H1 (cell line): Measurements from ENCODE around the gene ARID5A. TPM values are rescaled to one million over a fixed set of nuclear protein-coding genes. Genes with fewer than 3 reads are reported as not detected.
A peak's percentile ranks its signal among the peaks of the same experiment; 100 is the strongest.

Experiments used
- CTCF ChIA-PET: fragments of 300-600 bp; sonication (Branson Sonifier 250); formaldehyde crosslinking; loops from one replicate; lab custom pipeline; 2021; ENCODE audit not compliant: partially characterized antibody; lab: Charles Lee
- POLR2A ChIA-PET: fragments of 300-600 bp; sonication (Branson Sonifier 250); formaldehyde crosslinking; loops from one replicate; lab custom pipeline; 2021; ENCODE audit warnings: inconsistent platforms; ENCODE audit not compliant: partially characterized antibody; lab: Charles Lee
- DNase-seq, 2 experiments: peaks; one replicate each; pipeline versions ENCODE4 v3.0.0 to v3.0.0-alpha.2; 2010 to 2022; ENCODE audit warnings: low spot score in 2 of 2, low read depth in 1 of 2, mixed read lengths in 1 of 2
- FAIRE-seq: peaks from 2 replicates; lab custom pipeline; 2011; peaks lifted over from hg19 to GRCh38; lab: Jason Lieb, UNC
- H2AFZ ChIP-seq: 2 replicates; pipeline ENCODE4 v1.8.1; 2012; ENCODE audit warnings: low read length, inconsistent platforms
- H2AK5ac ChIP-seq: 2 replicates; pipeline ENCODE4 v1.6.1; 2013; ENCODE audit warnings: low read depth, low read length
- H2BK120ac ChIP-seq: replicated peaks from 2 replicates; pipeline ENCODE3; 2013; ENCODE audit warnings: low read depth, low read length, inconsistent platforms
- H2BK12ac ChIP-seq: 2 replicates; pipeline ENCODE4 v1.6.1; 2013; ENCODE audit warnings: low read depth, low read length
- H2BK15ac ChIP-seq: 2 replicates; pipeline ENCODE4 v1.6.1; 2013; ENCODE audit warnings: low read length
- H2BK20ac ChIP-seq: 2 replicates; pipeline ENCODE4 v1.6.1; 2013; ENCODE audit warnings: low read length
- H2BK5ac ChIP-seq: 2 replicates; pipeline ENCODE4 v1.6.1; 2013; ENCODE audit warnings: low read depth, low read length
- H3K14ac ChIP-seq: 2 replicates; pipeline ENCODE4 v1.6.1; 2013; ENCODE audit warnings: inconsistent platforms; ENCODE audit not compliant: insufficient read length
- H3K18ac ChIP-seq: 2 replicates; pipeline ENCODE4 v1.6.1; 2013; ENCODE audit warnings: low read length; ENCODE audit errors: extremely low read depth
- H3K23ac ChIP-seq: 2 replicates; pipeline ENCODE4 v1.6.1; 2013; ENCODE audit warnings: inconsistent platforms; ENCODE audit not compliant: insufficient read length
- H3K23me2 ChIP-seq: 2 replicates; pipeline ENCODE4 v1.6.1; 2013; ENCODE audit warnings: low read depth, low read length
- H3K27ac ChIP-seq: 2 replicates; pipeline ENCODE4 v1.6.1; 2011; ENCODE audit warnings: low read depth, low read length, inconsistent platforms
- H3K27me3 ChIP-seq, 4 experiments: replicated peaks in 1 of 4; 1 replicate in 1 of 4; 2 replicates in 3 of 4; pipeline versions ENCODE4 v1.6.1 to v1.8.1; 2011 to 2013; ENCODE audit warnings: low read length in 3 of 4, mild to moderate bottlenecking in 3 of 4, inconsistent platforms in 2 of 4, mixed read lengths in 2 of 4, moderate library complexity in 1 of 4; ENCODE audit not compliant: control insufficient read depth in 3 of 4, insufficient read depth in 3 of 4; ENCODE audit errors: extremely low read depth in 1 of 4
- H3K36me3 ChIP-seq, 4 experiments: 2 replicates each; pipeline versions ENCODE4 v1.6.1 to v1.8.1; 2011 to 2013; ENCODE audit warnings: mild to moderate bottlenecking in 4 of 4, low read length in 3 of 4, moderate library complexity in 2 of 4, control low read depth in 1 of 4, inconsistent platforms in 1 of 4; ENCODE audit not compliant: insufficient read depth in 4 of 4, control insufficient read depth in 2 of 4
- H3K4ac ChIP-seq: replicated peaks from 2 replicates; pipeline ENCODE3; 2013; ENCODE audit warnings: low read length, low read depth, mixed read lengths, inconsistent platforms; ENCODE audit not compliant: insufficient read length
- H3K4me1 ChIP-seq, 4 experiments: replicated peaks in 1 of 4; 1 replicate in 1 of 4; 2 replicates in 3 of 4; pipeline versions ENCODE4 v1.6.1 to v1.8.1; 2011 to 2013; ENCODE audit warnings: low read length in 3 of 4, inconsistent platforms in 2 of 4, mixed read lengths in 1 of 4; ENCODE audit not compliant: insufficient read depth in 4 of 4, control insufficient read depth in 3 of 4
- H3K4me2 ChIP-seq, 2 experiments: 2 replicates each; pipeline versions ENCODE4 v1.6.1 to v1.8.1; 2011 to 2013; ENCODE audit warnings: low read depth in 2 of 2, low read length in 2 of 2, control low read depth in 1 of 2, inconsistent platforms in 1 of 2, mild to moderate bottlenecking in 1 of 2; ENCODE audit not compliant: insufficient read depth in 1 of 2
- H3K4me3 ChIP-seq, 4 experiments: fragments of 200-600, 300-600 bp in 1 of 4; sonication (generic), shearing (Covaris generic), sonication (Bioruptor Twin) in 1 of 4; 2 replicates each; pipeline versions ENCODE4 v1.5.1 to v1.8.1; 2011 to 2016; ENCODE audit warnings: low read length in 4 of 4, low read depth in 3 of 4, control low read depth in 2 of 4, inconsistent platforms in 2 of 4, mild to moderate bottlenecking in 2 of 4, mixed read lengths in 1 of 4, moderate library complexity in 1 of 4; ENCODE audit not compliant: insufficient read depth in 2 of 4; ENCODE audit errors: extremely low read depth in 1 of 4
- H3K56ac ChIP-seq: replicated peaks from 2 replicates; pipeline ENCODE3; 2013; ENCODE audit warnings: low read depth, mild to moderate bottlenecking, mixed read lengths, low read length, inconsistent platforms; ENCODE audit not compliant: insufficient read length
- H3K79me1 ChIP-seq: 2 replicates; pipeline ENCODE4 v1.6.1; 2013; ENCODE audit warnings: low read depth, low read length, control low read depth
- H3K79me2 ChIP-seq, 2 experiments: 2 replicates each; pipeline versions ENCODE4 v1.6.1 to v1.8.1; 2012 to 2013; ENCODE audit warnings: low read length in 2 of 2, mild to moderate bottlenecking in 2 of 2, inconsistent platforms in 1 of 2; ENCODE audit not compliant: insufficient read depth in 2 of 2, control insufficient read depth in 1 of 2
- H3K9ac ChIP-seq, 4 experiments: replicated peaks in 1 of 4; 1 replicate in 1 of 4; 2 replicates in 3 of 4; pipeline versions ENCODE4 v1.6.1 to v1.8.1; 2011 to 2013; ENCODE audit warnings: low read depth in 3 of 4, low read length in 3 of 4, control low read depth in 2 of 4, mild to moderate bottlenecking in 2 of 4, moderate library complexity in 2 of 4, inconsistent platforms in 1 of 4; ENCODE audit errors: extremely low read depth in 1 of 4
- H3K9me3 ChIP-seq, 2 experiments: 2 replicates each; pipeline versions ENCODE4 v1.6.1 to v1.8.1; 2012 to 2013; ENCODE audit warnings: mild to moderate bottlenecking in 2 of 2, moderate library complexity in 2 of 2, control low read depth in 1 of 2, inconsistent platforms in 1 of 2, low read depth in 1 of 2, low read length in 1 of 2, mixed read lengths in 1 of 2; ENCODE audit not compliant: insufficient read depth in 2 of 2
- H4K20me1 ChIP-seq, 2 experiments: replicated peaks in 1 of 2; 2 replicates each; pipeline versions ENCODE3 to v1.8.1; 2011 to 2013; ENCODE audit warnings: inconsistent platforms in 2 of 2, low read length in 2 of 2, mild to moderate bottlenecking in 1 of 2; ENCODE audit not compliant: insufficient read depth in 2 of 2, control insufficient read depth in 1 of 2
- H4K5ac ChIP-seq: 2 replicates; pipeline ENCODE4 v1.6.1; 2013; ENCODE audit warnings: low read length, low read depth, mixed read lengths, inconsistent platforms; ENCODE audit not compliant: insufficient read length
- H4K8ac ChIP-seq: 2 replicates; pipeline ENCODE4 v1.8.0; 2013; ENCODE audit warnings: mild to moderate bottlenecking, moderate library complexity, low read length, inconsistent platforms; ENCODE audit not compliant: insufficient read depth; ENCODE audit errors: extremely low read depth
- H4K91ac ChIP-seq: replicated peaks from 2 replicates; pipeline ENCODE3; 2013; ENCODE audit warnings: low read length, mixed read lengths, inconsistent platforms; ENCODE audit not compliant: insufficient read length
- ATF3 ChIP-seq: IDR thresholded peaks from 2 replicates; pipeline ENCODE4 v1.6.1; 2011; ENCODE audit warnings: low read depth, mild to moderate bottlenecking, low read length; ENCODE audit not compliant: insufficient read depth
- BCL11A ChIP-seq, 2 experiments: IDR thresholded peaks; one replicate each; pipeline ENCODE4 v1.6.1; 2011; ENCODE audit warnings: low read depth in 2 of 2, low read length in 2 of 2, mild to moderate bottlenecking in 2 of 2
- BRCA1 ChIP-seq: IDR thresholded peaks from 2 replicates; pipeline ENCODE4 v1.6.1; 2012; ENCODE audit warnings: low read depth, low read length, improper control_type of control experiment
- CEBPB ChIP-seq: IDR thresholded peaks from 2 replicates; pipeline ENCODE4 v1.6.1; 2012; ENCODE audit warnings: low read depth, low read length
- FOSL1 ChIP-seq: IDR thresholded peaks from 2 replicates; pipeline ENCODE4 v1.6.1; 2011; ENCODE audit warnings: mild to moderate bottlenecking, low read depth, low read length, moderate library complexity; ENCODE audit not compliant: insufficient read depth
- JUN ChIP-seq: IDR thresholded peaks from 2 replicates; pipeline ENCODE4 v1.6.1; 2011; ENCODE audit warnings: low read depth, mild to moderate bottlenecking, improper control_type of control experiment, low read length
- KDM5A ChIP-seq: fragments of 200-600 bp; IDR thresholded peaks from 2 replicates; pipeline ENCODE4 v1.7.1; 2012; ENCODE audit warnings: mild to moderate bottlenecking, low read length, inconsistent platforms, mixed read lengths
- RXRA ChIP-seq: IDR thresholded peaks from 2 replicates; pipeline ENCODE4 v1.6.1; 2011; ENCODE audit warnings: low read depth, mild to moderate bottlenecking, low read length, moderate library complexity; ENCODE audit not compliant: insufficient read depth
- SIX5 ChIP-seq: IDR thresholded peaks from 2 replicates; pipeline ENCODE4 v1.6.1; 2011; ENCODE audit warnings: mild to moderate bottlenecking, low read depth, low read length
- SP4 ChIP-seq: IDR thresholded peaks from 2 replicates; pipeline ENCODE4 v1.6.1; 2012; ENCODE audit warnings: low read length, inconsistent platforms
- SUZ12 ChIP-seq: fragments of 200-600 bp; sonication (generic); IDR thresholded peaks from 2 replicates; pipeline ENCODE4 v1.6.1; 2012; ENCODE audit warnings: mild to moderate bottlenecking, inconsistent platforms, low read length, moderate library complexity, mixed read lengths
- USF2 ChIP-seq: IDR thresholded peaks from 2 replicates; pipeline ENCODE4 v1.6.1; 2011; ENCODE audit warnings: low read length, improper control_type of control experiment
- YY1 ChIP-seq: IDR thresholded peaks from 2 replicates; pipeline ENCODE4 v1.6.1; 2011; ENCODE audit warnings: low read depth, mild to moderate bottlenecking, low read length
- ZNF274 ChIP-seq: IDR thresholded peaks from 2 replicates; pipeline ENCODE4 v1.7.0; 2012; ENCODE audit warnings: low read length, borderline replicate concordance; ENCODE audit errors: extremely low read depth
- WGBS, 2 experiments: shearing (Covaris generic) in 1 of 2; methylation state at CpG; one replicate each; pipeline versions ENCODE4 v1.1.6 to v1.1.7; 2013 to 2015; ENCODE audit warnings: low lambda C conversion rate in 2 of 2, mixed read lengths in 2 of 2, inconsistent platforms in 1 of 2, low coverage in 1 of 2, missing lambda C conversion rate in 1 of 2; ENCODE audit not compliant: insufficient replicate concordance in 2 of 2, insufficient coverage in 1 of 2, insufficient read length in 1 of 2; ENCODE audit errors: extremely low coverage in 1 of 2, missing lambda C conversion rate in 1 of 2; 5-methylcytosine and 5-hydroxymethylcytosine counted together
- polyA plus RNA-seq, 7 experiments: library from polyadenylated mRNA; depleted of rRNA in 3 of 7; stranded (reverse) in 5 of 7; unstranded in 2 of 7; fragments of >200 nt in 5 of 7; fragments of 200-250 nt in 2 of 7; gene quantifications; 1 replicate in 5 of 7; 2 replicates in 1 of 7; 4 replicates in 1 of 7; pipeline versions ENCODE4 v1.2.1 to v1.2.3, GENCODE V29; 2011 to 2013; ENCODE audit warnings: missing spikeins in 2 of 7, mixed read lengths in 2 of 7
- total RNA-seq: library from RNA; stranded (reverse); fragmentation: NEBNext Ultra II Directional; extraction: Animal tissue kit (Norgen Biotek cat#: 25700); gene quantifications from 2 replicates; pipeline ENCODE4 v1.2.1, GENCODE V29; 2021

ARID5A gene
- total and polyA plus RNA-seq, 2 of the 8 experiments (the other 6 are each of a cell fraction or from before 2014, with no cell fraction given), result 3.3 to 5.3 TPM

DNA sequence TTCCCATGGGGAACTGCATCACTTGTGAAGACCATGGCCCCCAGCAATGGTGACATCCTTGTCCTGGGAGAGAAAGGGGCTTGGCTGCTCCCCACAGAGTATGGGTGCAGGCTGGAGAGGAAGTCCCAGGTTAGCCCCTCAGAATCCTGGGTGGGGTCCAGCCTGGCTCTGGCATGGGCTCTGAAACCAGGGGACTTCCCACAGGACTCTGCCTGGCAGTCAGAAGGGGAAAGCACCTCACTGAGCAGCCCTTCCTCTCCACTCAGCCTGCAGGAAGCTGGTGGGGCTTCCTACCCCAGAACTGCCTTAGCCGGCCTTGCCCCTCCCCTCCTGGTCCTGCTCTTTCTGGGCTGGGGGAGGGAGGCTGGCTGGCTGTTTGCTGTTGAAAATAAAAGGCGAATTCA, 35.1 kb upstream of the ARID5A start:
- H3K23ac ChIP-seq, result no peak overlapping the region
- no peaks in the 10 kb centered on the region for H3K9me3 ChIP-seq
- no peak overlapping the region for H2BK15ac ChIP-seq
- H2AFZ ChIP-seq, result peak overlapping the region; percentile 91; the same call in 1 of the 2 replicates
- no peaks in the 10 kb centered on the region for H3K79me1 ChIP-seq
- H3K4me3 ChIP-seq, result no peak overlapping the region
- H2BK5ac ChIP-seq, result no peak overlapping the region
- H3K9ac ChIP-seq, result no peak overlapping the region
- POLR2A ChIA-PET, result no interaction called here
- WGBS, 2 experiments, result 78% methylated on average over 1 of the region's 2 CpGs; no CpG with 5 or more reads in 1 of the 2 experiments
- no peak overlapping the region for H3K14ac ChIP-seq
- no peaks in the 10 kb centered on the region for H4K20me1 ChIP-seq
- H3K23me2 ChIP-seq, result no peaks in the 10 kb centered on the region
- H4K8ac ChIP-seq, result peak overlapping the region; percentile 40
- DNase-seq (no peak), FAIRE-seq (no peak)
- no peak overlapping the region for H3K4me2 ChIP-seq
- no peak overlapping the region for H2BK20ac ChIP-seq
- H3K27ac ChIP-seq, result no peak overlapping the region
- H3K36me3 ChIP-seq, result no peaks in the 10 kb centered on the region
- H3K18ac ChIP-seq, result no peak overlapping the region
- H3K4me1 ChIP-seq, result peaks cover 0 to 3% (median 0%) of the 10 kb centered on the region in 4 experiments; a peak in 1 of 7 replicates
- no peak overlapping the region for H2AK5ac ChIP-seq
- no peaks in the 10 kb centered on the region for H3K27me3 ChIP-seq
- H3K56ac ChIP-seq, result no peak overlapping the region
- no peak overlapping the region for H2BK12ac ChIP-seq
- H4K5ac ChIP-seq, result no peak overlapping the region
- H3K79me2 ChIP-seq, result no peaks in the 10 kb centered on the region
- H2BK120ac ChIP-seq, result no peak overlapping the region
- CTCF ChIA-PET, result interaction anchor here (1.7 kb wide), 1 partner anchor 94 kb away, joined by 5 read pairs; no protein-coding TSS in a partner anchor
- H4K91ac ChIP-seq, result no peak overlapping the region
- no peak overlapping the region for H3K4ac ChIP-seq
- TF ChIP-seq KDM5A (no peak), BCL11A (IDR thresholded peaks at IDR 0.05; ENCODE audit: low read depth in 2 of 2, low read length in 2 of 2) (no peak), ATF3 (no peak), SUZ12 (no peak), BRCA1 (no peak), YY1 (no peak), JUN (no peak), SIX5 (no peak), RXRA (no peak), ZNF274 (no peak), USF2 (no peak), SP4 (no peak), FOSL1 (no peak), CEBPB (no peak)
